Measurements from ENCODE around the gene TIMM21.

- TF ChIP-seq TAF1 (conservative IDR thresholded peaks at IDR 0.05) (no peak), RXRA (IDR thresholded peaks at IDR 0.05) (no peak), MAX (IDR thresholded peaks at IDR 0.05) (no peak), CTCF (IDR thresholded peaks at IDR 0.05; ENCODE audit: low read depth, low read length, missing input control) (no peak), RAD21 (IDR thresholded peaks at IDR 0.05) (no peak), FOXA1 (IDR thresholded peaks at IDR 0.05) (no peak), YY1 (IDR thresholded peaks at IDR 0.05) (no peak), HNF4A (conservative IDR thresholded peaks at IDR 0.05) (no peak)
- TF ChIP-seq, protein P1, sequence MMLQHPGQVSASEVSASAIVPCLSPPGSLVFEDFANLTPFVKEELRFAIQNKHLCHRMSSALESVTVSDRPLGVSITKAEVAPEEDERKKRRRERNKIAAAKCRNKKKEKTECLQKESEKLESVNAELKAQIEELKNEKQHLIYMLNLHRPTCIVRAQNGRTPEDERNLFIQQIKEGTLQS (IDR thresholded peaks at IDR 0.05): no peak
- TF ChIP-seq, protein P2, sequence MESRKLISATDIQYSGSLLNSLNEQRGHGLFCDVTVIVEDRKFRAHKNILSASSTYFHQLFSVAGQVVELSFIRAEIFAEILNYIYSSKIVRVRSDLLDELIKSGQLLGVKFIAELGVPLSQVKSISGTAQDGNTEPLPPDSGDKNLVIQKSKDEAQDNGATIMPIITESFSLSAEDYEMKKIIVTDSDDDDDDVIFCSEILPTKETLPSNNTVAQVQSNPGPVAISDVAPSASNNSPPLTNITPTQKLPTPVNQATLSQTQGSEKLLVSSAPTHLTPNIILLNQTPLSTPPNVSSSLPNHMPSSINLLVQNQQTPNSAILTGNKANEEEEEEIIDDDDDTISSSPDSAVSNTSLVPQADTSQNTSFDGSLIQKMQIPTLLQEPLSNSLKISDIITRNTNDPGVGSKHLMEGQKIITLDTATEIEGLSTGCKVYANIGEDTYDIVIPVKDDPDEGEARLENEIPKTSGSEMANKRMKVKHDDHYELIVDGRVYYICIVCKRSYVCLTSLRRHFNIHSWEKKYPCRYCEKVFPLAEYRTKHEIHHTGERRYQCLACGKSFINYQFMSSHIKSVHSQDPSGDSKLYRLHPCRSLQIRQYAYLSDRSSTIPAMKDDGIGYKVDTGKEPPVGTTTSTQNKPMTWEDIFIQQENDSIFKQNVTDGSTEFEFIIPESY (IDR thresholded peaks at IDR 0.05): no peak
- TF ChIP-seq, protein P3, sequence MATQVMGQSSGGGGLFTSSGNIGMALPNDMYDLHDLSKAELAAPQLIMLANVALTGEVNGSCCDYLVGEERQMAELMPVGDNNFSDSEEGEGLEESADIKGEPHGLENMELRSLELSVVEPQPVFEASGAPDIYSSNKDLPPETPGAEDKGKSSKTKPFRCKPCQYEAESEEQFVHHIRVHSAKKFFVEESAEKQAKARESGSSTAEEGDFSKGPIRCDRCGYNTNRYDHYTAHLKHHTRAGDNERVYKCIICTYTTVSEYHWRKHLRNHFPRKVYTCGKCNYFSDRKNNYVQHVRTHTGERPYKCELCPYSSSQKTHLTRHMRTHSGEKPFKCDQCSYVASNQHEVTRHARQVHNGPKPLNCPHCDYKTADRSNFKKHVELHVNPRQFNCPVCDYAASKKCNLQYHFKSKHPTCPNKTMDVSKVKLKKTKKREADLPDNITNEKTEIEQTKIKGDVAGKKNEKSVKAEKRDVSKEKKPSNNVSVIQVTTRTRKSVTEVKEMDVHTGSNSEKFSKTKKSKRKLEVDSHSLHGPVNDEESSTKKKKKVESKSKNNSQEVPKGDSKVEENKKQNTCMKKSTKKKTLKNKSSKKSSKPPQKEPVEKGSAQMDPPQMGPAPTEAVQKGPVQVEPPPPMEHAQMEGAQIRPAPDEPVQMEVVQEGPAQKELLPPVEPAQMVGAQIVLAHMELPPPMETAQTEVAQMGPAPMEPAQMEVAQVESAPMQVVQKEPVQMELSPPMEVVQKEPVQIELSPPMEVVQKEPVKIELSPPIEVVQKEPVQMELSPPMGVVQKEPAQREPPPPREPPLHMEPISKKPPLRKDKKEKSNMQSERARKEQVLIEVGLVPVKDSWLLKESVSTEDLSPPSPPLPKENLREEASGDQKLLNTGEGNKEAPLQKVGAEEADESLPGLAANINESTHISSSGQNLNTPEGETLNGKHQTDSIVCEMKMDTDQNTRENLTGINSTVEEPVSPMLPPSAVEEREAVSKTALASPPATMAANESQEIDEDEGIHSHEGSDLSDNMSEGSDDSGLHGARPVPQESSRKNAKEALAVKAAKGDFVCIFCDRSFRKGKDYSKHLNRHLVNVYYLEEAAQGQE (IDR thresholded peaks at IDR 0.05): no peak
Measured at GRCh38 chr18:74146756-74147155, 1.6 kb upstream of the TIMM21 start.
